GM18499 (cell line): ENCODE results near the gene CRYGN.

Source experiments
- ATAC-seq: cut with Tn5 transposase; IDR thresholded peaks from one replicate; pipeline ENCODE4 v1.9.1; 2021; ENCODE audit warnings: moderate number of reproducible peaks; ENCODE audit not compliant: insufficient read depth, unreplicated experiment

Gene CRYGN

GRCh38 chr7:151461096-151461941, 21.4 kb upstream of the CRYGN start:
- ATAC-seq = no peak

- ATAC-seq = no peak
Observed at GRCh38 chr7:151460474-151460855, 20.5 kb upstream of the CRYGN start.

GRCh38 chr7:151459726-151460473, 20.0 kb upstream of the CRYGN start:
- no peak for ATAC-seq

GRCh38 chr7:151457534-151457933, 17.6 kb upstream of the CRYGN start:
- ATAC-seq = no peak

- ATAC-seq = no peak
Observed at GRCh38 chr7:151456782-151457181, 16.8 kb upstream of the CRYGN start.

GRCh38 chr7:151456276-151456675, 16.3 kb upstream of the CRYGN start:
- no peak for ATAC-seq

GRCh38 chr7:151455690-151456089, 15.7 kb upstream of the CRYGN start:
- ATAC-seq = no peak

GRCh38 chr7:151454932-151455530, 15.1 kb upstream of the CRYGN start:
- no peak for ATAC-seq

- ATAC-seq = no peak
Observed at GRCh38 chr7:151454305-151454704, 14.4 kb upstream of the CRYGN start.

GRCh38 chr7:151453326-151453791, 13.4 kb upstream of the CRYGN start:
- ATAC-seq = no peak

- ATAC-seq = no peak
Observed at GRCh38 chr7:151452680-151453325, 12.9 kb upstream of the CRYGN start.

GRCh38 chr7:151451626-151452571, 12.0 kb upstream of the CRYGN start:
- ATAC-seq = no peak

GRCh38 chr7:151451156-151451555, 11.2 kb upstream of the CRYGN start:
- ATAC-seq = no peak

GRCh38 chr7:151449990-151450389, 10.0 kb upstream of the CRYGN start:
- ATAC-seq = no peak

- no peak for ATAC-seq
Observed at GRCh38 chr7:151448261-151449252, 8.6 kb upstream of the CRYGN start.

GRCh38 chr7:151447901-151448260, 7.9 kb upstream of the CRYGN start:
- ATAC-seq = no peak

- no peak for ATAC-seq
Observed at GRCh38 chr7:151447312-151447711, 7.4 kb upstream of the CRYGN start.

- ATAC-seq = no peak
Observed at GRCh38 chr7:151446412-151446811, 6.5 kb upstream of the CRYGN start.
